ENCODE results near the gene GTF3C5.
"Not testable (repeated sequence)": the region's sequence is repeated elsewhere in the genome, so short reads cannot be mapped to it uniquely, and the experiment has no call there.

The GTF3C5 gene

DNA sequence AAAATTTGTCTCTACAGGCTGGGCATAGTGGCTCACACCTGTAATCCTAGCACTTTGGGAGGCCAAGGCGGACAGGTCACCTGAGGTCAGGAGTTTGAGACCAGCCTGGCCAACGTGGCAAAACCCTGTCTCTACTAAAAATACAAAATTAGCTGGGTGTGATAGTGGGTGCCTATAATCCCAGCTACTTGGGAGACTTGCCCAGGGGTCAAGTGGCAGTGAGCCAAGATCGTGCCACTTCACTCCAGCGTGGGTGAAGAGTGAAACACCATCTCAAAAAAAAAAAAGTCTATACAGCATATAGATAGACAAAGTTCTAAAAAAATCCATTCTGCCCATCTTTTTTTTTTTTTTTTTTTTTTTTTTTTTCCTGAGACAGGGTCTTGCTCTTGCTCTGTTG, 63.6 kb downstream of the GTF3C5 start:
- not testable (repeated sequence) for DNase-seq

DNA sequence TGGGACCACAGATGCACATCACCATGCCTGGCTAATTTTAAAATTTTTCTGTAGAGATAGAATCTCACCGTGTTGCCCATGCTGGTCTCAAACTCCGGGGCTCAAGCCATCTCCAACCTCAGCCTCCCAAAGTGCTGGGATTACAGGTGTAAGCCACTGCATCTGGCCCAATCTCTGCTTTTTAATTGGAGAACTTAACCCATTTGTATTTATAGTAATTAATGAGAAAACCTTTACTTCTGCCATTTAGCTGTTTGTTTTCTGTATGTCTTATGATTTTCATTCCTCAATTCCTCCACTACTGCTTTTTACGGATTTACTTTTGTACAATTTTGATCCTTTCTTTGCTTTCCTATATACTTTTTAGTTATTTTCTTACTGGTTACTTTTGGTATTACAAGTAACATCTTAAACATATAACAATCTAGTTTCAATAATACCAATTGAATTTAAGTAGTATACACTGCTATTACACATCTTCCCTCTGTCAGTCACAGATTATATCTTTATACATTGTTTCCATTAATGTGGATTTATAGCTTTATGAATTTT, 64.1 kb downstream of the GTF3C5 start:
- no peak for DNase-seq

DNA sequence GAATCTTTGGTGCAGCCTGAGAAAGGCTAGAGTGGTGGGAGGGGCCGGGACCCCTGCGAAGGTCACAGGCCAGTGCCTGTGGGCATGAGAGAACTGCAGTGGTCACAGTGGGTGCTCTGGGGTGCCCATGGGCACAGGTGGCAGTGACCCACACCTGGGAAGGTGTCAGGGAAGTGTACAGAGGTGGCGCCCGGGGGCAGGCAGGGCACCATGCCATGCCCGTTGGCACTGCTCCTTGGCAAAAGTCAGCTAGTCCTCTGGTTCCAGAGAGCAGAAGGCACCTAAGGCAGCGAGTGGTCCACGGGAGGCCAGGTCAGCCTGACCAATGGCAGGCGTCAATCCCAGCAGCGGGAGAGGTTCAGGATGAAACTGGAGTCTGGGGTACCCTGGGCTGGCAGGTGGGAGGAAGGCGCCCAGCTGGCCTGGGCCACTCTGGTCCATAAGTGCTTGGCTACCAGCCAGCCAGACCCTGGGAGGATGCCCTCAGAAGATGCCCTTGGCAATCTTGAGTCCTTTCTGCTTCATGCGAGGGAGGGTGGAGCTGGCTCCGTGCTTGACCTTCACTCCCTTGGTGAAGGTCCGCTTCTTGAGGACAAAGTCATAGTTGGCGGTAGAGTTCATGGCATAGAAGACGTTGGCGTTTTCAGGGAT, 67.4 kb downstream of the GTF3C5 start:
- DNase-seq: no peak

DNA sequence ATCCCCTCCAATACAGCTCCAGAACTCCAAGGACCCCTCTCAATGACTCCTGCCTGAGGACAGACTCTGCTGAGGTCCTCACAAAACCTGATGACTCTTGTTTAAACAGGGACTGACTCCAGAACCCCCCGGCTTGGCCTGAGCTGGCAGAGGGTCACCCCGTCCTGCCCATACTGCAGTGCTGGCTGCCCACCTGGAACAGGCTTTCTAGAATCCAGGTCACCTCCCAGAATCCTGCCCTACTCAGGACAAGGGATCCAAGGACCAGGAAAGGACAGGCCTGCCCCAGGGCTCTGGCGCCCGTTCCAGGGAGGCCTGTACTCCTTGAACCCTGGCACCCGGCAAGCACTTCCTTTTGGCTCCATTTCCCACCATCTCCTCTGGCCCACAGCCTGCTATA, 68.1 kb downstream of the GTF3C5 start:
- DNase-seq: no peak

DNA sequence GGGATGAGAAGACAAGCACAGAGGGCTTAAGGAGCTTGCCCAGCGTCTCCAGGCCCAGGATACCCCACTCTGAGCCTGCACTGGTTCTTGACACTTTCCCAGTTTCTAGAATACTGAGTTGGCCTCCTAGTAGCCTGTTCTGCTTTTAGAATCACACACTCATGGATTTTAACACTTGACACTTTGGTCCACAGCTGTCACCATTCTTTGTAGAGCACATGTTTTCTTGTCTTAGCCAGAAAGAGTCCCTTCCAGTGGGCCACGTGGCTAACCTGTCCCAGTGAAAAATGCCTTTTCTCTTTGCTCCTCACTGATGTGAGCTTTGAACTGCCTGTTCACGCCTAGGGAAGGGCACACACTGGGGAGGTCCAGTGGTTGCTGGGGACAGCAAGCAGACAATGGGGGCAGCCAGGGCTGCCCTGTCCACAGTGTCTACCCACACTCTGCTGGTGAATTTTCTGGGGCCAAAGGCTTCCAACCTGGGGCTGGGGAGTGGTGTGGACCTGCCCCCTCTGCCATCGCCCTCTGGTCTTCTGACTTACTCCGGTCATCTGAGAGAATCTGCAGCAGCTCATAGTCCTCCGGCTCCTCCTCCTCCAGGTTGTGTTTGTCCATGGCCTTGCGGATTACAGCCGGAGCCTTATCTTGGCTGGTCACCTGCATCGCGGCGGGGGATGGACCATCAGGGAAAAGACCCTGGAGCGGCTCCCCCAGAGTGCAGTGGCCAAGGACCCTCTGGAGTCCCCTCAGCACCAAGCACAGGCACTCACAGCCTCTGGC, 69.1 kb downstream of the GTF3C5 start:
- no peak for DNase-seq

DNA sequence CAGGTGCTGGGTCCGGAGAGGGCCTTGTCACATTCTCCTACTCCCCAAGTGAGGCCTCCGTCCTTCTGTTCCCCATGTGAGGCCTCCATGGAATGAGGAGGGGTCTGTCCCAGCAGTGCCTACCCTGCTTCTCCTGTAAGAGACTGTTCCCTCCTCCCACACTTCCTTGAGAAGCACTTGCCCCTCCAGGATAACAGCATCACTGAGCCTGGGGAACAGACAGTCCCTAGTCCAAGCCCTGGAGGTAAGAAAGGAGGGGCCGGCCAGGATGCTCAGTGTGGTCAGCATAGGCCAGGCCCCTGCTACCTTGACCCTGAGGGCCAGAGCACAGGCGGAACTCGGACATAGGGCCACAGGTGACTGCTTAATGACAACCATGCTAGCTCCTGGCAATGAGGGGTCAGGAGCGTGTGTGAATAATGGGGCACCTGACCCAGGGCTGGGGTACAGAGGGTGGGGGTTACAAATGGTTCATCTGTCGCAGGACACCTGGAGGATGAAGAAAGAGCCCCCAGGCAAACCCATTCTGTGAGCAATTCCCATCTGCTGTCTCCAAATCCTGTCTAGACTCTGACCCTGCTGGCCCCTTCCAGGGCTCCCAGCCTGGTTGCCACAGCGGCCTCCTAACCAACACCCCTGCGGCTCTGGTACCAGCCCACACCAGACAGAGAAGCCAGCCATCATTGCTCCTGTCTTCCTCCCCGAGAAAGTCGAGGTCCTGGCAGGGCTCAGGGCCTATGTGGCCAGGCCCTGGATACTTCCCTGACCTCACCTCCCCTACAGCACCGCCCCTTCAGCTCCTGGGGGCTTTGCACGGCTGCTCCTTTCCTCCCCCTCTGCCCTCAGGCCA, 69.9 kb downstream of the GTF3C5 start:
- no peak for DNase-seq

DNA sequence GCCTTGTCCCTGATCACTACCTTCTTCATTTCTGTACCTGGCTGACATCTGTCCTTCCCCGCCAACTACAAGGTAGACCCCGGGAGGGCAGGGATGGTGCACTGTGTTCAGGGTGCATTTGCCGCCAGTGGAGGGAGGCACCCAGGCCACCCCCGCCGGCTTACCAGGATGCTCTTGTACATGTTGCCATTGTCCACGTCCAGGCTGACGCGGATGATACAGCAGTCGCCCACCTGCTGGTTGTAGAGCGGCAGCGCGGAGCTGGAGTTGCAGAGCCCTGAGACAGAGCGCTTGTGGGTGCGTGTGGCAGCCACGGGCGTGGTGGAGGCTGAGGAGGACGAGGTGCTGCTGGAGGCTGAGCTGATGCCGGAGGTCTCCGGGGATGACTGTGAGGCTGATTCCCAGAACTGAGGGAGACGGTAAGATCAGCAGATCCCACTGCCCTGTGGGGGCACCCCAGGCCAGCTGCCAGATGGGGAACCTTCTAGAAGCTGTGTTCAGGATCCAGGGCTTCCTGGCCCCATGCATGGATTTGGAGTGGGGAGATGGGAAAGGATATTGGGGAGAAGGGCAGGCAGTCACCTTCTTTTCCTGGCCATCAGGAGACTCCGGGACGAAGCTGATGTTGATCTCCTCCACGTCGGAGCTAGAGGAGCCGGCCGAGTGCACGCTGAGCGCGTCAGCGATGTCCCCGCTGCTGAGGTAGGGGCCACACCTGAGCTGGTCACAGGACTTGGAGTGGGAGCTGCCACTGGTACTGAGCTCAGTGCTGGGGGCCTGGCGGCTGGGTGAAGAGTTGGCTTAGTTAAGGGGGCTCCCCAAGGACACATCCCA, 70.8 kb downstream of the GTF3C5 start:
- no peak for DNase-seq

DNA sequence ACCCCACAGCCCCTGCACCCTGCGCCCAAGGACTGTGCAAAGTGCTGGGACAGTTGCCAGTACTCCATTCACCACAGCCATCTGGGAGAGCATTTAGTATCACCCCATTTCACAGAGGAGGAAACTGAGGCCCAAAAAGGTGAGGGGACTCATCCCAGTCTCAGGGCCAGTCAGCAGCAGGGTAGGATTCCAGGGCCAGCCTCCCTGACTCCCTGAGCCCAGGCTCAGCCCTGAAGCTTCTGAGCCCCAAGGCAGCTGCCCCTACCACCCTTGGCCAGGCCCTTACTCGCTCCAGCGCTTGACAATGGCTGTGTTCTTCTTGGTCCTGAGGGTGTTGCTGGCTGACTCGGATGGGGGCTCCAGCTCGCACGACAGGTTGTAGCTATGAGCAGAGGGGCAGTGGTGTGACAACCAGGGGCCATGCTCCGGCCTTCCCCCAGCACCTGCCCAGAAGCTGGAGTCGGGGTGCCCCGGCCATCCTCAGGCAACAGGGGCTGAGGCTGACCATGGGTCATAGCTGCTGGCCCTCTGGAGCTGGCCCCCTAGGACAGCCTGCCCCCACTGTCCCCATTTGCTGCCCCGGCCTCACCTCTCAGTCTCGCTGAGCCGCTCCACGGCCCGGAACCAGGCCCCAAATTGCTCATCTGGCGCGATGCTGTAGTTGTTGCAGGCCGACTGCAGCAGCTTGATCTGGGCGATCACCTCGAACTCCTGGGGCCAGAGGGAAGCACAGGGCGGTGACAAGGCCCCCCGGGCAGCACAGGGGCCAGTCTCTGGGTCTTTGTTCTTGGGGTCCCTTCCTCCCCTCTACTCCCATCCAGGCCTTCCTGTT, 71.6 kb downstream of the GTF3C5 start:
- no peak for DNase-seq

DNA sequence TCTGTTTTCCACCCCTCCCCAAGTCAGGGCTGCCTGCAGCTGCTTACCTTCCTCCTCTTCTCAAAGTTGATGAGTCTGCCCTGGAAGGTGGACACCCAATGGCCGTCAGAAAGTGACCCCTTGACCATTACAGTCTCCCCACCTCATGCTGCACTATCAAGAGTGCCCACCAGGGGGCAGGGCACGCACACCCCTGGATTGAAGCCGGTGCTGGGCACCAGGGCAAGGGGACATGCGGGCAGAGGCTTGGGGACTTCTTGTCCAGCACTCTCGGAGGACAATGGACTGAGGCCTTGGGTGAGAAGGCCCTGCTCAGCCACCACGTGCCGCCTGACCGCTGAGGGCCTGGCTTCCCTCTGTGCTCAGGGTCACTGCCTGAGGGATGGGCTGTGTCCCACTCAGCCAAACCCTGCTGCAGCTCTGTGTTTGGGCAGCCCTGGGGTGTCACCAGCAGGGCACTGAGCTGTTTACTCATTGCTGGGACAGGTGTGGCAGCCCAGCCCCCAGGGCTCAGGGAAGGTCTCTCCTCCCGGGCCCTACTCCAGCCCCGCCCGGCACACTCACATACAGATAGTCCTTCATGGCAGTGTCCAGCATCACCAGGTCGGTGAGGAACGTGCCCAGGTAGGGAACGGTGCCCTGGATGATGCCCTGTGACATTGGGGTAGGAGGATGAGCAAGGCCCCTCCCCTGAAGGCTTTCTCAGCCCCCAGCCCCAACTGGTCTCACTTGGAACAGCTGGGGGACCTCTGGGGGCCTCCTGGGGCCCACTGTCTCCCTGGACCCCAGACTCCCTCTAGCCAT, 72.6 kb downstream of the GTF3C5 start:
- DNase-seq: no peak

DNA sequence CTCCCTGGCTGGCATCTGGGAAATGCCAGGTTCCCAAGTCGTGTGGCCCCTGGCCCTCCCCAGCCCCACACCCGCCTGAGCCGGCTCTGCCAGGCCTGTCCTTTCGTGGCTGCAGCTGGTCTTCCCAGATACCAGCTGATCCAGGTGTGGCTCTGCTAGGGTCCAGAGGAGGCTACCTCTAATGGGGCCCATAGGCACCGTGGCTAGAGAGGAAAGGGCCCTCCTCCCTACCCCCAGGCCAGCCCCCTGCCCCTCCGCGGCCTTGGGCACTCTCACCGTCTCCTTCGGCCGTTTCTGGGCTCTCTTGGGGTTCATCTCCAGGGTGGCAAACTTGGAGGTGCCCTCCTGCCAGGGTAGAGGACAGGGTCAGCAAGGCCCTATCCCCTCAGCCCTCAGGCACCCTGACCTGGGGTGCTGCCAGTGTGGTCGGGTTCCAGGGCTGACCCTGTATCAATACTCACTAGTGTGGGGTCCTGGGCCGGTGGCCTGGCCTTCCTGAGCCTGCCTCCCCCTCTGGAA, 73.2 kb downstream of the GTF3C5 start:
- no peak for DNase-seq

DNA sequence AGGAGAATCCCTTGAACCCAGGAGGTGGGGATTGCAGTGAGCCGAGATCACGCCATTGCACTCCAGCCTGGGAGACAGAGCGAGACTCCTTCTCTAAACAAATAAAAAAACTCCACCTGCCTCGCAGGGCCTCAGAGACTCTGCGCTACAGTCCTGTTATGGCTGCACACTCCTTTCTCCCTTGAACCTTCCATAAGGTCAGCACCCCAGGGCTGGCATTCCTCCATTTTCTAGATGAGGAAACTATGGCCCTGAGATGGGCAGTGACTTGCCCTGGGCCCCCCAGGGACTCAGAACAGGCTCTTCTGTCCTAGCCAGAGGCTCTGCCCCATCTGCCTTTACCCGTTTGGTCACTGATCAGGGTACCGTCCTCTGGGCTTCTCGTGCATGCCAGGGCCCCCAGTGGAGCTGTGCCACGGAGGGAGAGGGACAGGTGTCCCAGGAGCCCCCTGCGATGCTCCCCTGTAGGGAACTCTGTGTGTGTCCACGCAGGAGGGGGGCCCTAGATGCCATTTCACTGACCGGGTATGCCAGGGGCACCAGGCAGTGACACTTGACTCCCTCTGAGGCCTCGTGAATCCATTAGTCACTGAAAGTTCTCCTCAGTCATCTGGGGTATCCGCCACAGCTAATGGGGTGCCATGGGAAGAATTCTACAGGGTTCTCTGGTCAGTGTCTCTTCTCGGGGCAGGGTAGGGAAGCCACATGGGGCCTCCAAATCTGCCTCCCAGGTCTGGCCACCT, 74.1 kb downstream of the GTF3C5 start:
- no peak for DNase-seq

DNA sequence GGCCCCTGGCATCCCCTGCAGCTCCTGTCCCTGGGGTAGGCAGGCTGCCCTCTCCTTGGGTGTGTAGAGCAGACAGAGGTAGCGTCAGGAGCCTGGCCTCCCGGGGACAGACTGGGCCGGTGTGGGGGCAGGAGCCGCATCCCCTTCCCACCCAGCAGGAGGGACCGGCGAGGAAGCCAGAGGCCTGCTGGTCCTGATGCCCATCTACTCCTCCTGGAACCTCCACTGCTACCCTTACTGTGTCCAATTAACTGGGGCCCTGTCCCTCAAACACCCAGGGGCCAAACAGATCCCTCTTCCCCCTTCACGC, 74.6 kb downstream of the GTF3C5 start:
- DNase-seq: no peak

DNA sequence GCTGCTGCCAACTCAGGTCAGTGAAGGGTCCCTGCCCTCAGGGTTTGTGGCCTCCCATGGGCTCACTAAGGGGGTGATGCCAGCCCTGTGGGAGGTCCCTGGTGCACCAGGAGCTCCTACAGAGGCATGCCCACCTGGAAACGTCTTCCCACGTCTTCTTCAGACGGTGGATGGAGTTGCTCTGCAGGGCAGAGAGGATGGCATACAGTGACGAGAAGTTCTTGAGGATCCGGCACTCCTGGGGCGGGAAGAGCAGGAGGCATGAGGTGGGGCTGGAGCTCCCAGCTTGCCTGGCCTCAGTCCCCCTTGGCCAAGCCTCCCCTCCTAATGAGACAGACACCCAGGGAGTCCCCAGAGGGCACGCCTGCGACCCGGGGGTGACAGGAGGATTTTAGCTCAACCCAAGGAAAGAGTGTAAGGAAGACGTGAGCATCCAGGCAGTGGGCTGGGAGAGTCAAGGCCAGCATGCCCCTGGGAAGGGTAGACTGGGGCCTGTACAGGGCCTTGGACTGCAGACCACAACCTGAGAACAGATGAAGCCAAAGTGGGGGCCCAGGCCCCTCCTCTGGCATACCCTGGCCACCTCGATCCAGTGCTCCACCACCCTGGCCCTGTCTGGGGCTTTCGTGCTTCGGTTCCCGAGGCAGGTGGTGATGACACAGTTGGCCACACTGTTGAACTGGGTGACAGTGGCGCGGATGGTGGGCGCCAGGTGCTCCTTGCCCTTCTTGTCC, 75.9 kb downstream of the GTF3C5 start:
- no peak for DNase-seq

DNA sequence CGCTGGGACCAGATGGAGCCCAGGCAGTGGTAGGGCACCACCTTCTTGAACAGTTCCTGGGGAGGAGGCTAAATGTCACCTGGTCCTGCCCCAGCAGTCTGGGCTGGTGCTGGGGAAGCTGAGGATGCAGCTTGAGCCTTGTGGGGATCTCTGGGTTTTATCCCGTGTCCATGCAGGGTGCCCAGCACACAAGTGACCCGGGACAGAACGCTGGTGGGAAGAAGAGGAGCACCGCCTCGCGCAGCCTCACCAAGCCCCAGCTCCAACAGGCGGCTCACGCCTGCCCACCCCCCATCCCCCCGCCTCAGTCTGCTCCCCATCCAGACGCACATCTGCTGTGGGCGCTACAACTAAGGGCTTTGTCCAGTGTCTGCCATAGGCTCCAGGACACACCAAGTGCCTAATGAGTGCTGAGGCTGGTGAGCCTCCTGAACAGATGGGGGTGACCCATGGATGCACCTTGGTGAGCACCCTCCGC, 76.5 kb downstream of the GTF3C5 start:
- DNase-seq: no peak
